MM.1S (cell line): ENCODE data around the gene UBE2E2.

Experiments used
- EZH2 ChIP-seq: fragments of 300-600 bp; sonication (generic); optimal IDR thresholded peaks from 2 replicates; pipeline ENCODE3; 2017; ENCODE audit warnings: low read depth, mild to moderate bottlenecking, antibody characterized with exemption, low read length, mixed read lengths
- EZH2phosphoT487 ChIP-seq: fragments of 300-600 bp; sonication (generic); IDR thresholded peaks from 2 replicates; pipeline ENCODE4 v1.6.1; 2018; ENCODE audit warnings: antibody characterized with exemption, low read length
- TF ChIP-seq, protein P1 (sequence below): fragments of 300-600 bp; sonication (generic); IDR thresholded peaks from 2 replicates; pipeline ENCODE4 v1.5.1; 2016; ENCODE audit warnings: antibody characterized with exemption, low read length, mixed read lengths

DNA sequence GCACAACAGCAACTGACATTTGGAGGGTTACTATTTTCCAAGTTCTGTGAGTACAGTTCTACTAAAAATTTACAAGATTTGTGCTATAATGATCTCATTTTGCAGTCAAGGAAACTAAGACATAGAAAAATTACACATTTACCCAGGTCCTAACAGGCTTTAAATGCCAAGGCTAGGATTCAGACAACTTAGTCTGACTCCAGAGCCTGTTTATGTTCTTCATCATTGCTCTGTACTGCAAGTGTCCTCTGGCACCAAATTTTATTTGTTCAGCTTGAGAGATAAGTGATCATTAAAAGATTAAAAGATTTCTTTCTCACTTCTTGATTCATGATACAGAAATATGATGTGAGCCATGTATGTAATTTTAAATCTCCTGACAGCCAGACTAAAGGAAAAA lies 290.8 kb downstream of the UBE2E2 start:
- TF ChIP-seq, protein P1, sequence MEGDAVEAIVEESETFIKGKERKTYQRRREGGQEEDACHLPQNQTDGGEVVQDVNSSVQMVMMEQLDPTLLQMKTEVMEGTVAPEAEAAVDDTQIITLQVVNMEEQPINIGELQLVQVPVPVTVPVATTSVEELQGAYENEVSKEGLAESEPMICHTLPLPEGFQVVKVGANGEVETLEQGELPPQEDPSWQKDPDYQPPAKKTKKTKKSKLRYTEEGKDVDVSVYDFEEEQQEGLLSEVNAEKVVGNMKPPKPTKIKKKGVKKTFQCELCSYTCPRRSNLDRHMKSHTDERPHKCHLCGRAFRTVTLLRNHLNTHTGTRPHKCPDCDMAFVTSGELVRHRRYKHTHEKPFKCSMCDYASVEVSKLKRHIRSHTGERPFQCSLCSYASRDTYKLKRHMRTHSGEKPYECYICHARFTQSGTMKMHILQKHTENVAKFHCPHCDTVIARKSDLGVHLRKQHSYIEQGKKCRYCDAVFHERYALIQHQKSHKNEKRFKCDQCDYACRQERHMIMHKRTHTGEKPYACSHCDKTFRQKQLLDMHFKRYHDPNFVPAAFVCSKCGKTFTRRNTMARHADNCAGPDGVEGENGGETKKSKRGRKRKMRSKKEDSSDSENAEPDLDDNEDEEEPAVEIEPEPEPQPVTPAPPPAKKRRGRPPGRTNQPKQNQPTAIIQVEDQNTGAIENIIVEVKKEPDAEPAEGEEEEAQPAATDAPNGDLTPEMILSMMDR: no peak
- TF ChIP-seq EZH2: no peak
- no peak for TF ChIP-seq EZH2phosphoT487
